PC-9 (cell line): ENCODE data around the gene CPNE7. TPM values are rescaled to one million over a fixed set of nuclear protein-coding genes. Genes with fewer than 3 reads are reported as not detected.

Source experiments
- BruUV-seq: library from RNA; stranded (reverse); fragments of 400-500 nt; replicated peaks from 2 replicates; lab custom pipeline; 2021; lab: Mats Ljungman, UMichigan
- CTCF ChIA-PET: fragments of 300-600 bp; sonication (Branson Sonifier 250); formaldehyde crosslinking; loops from one replicate; lab custom pipeline; 2022; ENCODE audit warnings: antibody characterized with exemption; lab: Charles Lee
- POLR2A ChIA-PET: fragments of 300-600 bp; sonication (Branson Sonifier 250); formaldehyde crosslinking; loops from one replicate; lab custom pipeline; 2022; ENCODE audit warnings: antibody characterized with exemption; ENCODE audit not compliant: unreplicated experiment; lab: Charles Lee
- DNase-seq, 2 experiments: peaks; one replicate each; pipeline versions ENCODE4 v3.0.0 to v3.0.0-alpha.2; 2015 to 2022; ENCODE audit warnings: mixed read lengths in 1 of 2
- H2AFZ ChIP-seq: fragments of 200-600 bp; sonication (generic); 2 replicates; pipeline ENCODE4 v1.8.1; 2017; ENCODE audit warnings: antibody characterized with exemption
- H3F3A ChIP-seq: fragments of 200-600 bp; sonication (generic); 2 replicates; pipeline ENCODE4 v1.8.1; 2017; ENCODE audit warnings: antibody characterized with exemption, mild to moderate bottlenecking, low read depth; ENCODE audit not compliant: insufficient read depth
- H3K27ac ChIP-seq: fragments of 200-600 bp; sonication (generic); 2 replicates; pipeline ENCODE4 v1.6.1; 2016; ENCODE audit warnings: mixed run types
- H3K27me3 ChIP-seq: fragments of 200-600 bp; sonication (generic); 2 replicates; pipeline ENCODE4 v1.6.1; 2016; ENCODE audit warnings: low read depth, mixed run types; ENCODE audit not compliant: insufficient read depth
- H3K36me3 ChIP-seq: fragments of 200-600 bp; sonication (generic); 2 replicates; pipeline ENCODE4 v1.6.1; 2016; ENCODE audit warnings: low read depth, mixed run types
- H3K4me1 ChIP-seq: fragments of 200-600 bp; sonication (generic); replicated peaks from 2 replicates; pipeline ENCODE4 v1.6.1; 2016; ENCODE audit warnings: mixed run types; ENCODE audit not compliant: insufficient read depth
- H3K4me2 ChIP-seq: fragments of 200-600 bp; sonication (generic); 2 replicates; pipeline ENCODE4 v1.6.1; 2017; ENCODE audit warnings: mixed run types
- H3K4me3 ChIP-seq: fragments of 200-600 bp; sonication (generic); 2 replicates; pipeline ENCODE4 v1.6.1; 2016; ENCODE audit warnings: mixed run types
- H3K79me2 ChIP-seq: fragments of 200-600 bp; sonication (generic); 2 replicates; pipeline ENCODE4 v1.6.1; 2017; ENCODE audit warnings: low read depth, mixed run types
- H3K9me2 ChIP-seq: fragments of 200-600 bp; sonication (generic); 2 replicates; pipeline ENCODE4 v1.8.1; 2017; ENCODE audit warnings: mild to moderate bottlenecking; ENCODE audit not compliant: insufficient read depth
- H3K9me3 ChIP-seq: fragments of 200-600 bp; sonication (generic); 2 replicates; pipeline ENCODE4 v1.8.1; 2016; ENCODE audit warnings: low read depth; ENCODE audit not compliant: insufficient read depth
- H4K20me1 ChIP-seq: fragments of 200-600 bp; sonication (generic); 2 replicates; pipeline ENCODE4 v1.8.1; 2017; ENCODE audit not compliant: insufficient read depth
- EZH2 ChIP-seq: fragments of 200-600 bp; sonication (generic); IDR thresholded peaks from 2 replicates; pipeline ENCODE4 v1.8.0; 2017; ENCODE audit warnings: antibody characterized with exemption, low read depth
- intact Hi-C: fragments of 100-400 bp; cut with micrococcal nuclease; formaldehyde crosslinking; loops from one replicate; pipeline ENCODE4 v1.10.0; 2022; ENCODE audit not compliant: unreplicated experiment
- total RNA-seq: library from RNA; stranded (reverse); gene quantifications from 2 replicates; pipeline ENCODE4 v1.2.3, GENCODE V29; 2021
- TF ChIP-seq, protein P1 (sequence below): fragments of 200-600 bp; sonication (generic); conservative IDR thresholded peaks from 2 replicates; pipeline ENCODE4 v1.6.1; 2017; ENCODE audit warnings: mixed run types, antibody characterized with exemption, mild to moderate bottlenecking, moderate library complexity

CPNE7 gene
- total RNA-seq, 1 experiment from 2014 or later, result 19.5 TPM

GRCh38 chr16:89643769-89644300 is 68.3 kb downstream of the CPNE7 start:
- intact Hi-C loops, result no loop called here
- no peak for TF ChIP-seq EZH2
- TF ChIP-seq, protein P1, sequence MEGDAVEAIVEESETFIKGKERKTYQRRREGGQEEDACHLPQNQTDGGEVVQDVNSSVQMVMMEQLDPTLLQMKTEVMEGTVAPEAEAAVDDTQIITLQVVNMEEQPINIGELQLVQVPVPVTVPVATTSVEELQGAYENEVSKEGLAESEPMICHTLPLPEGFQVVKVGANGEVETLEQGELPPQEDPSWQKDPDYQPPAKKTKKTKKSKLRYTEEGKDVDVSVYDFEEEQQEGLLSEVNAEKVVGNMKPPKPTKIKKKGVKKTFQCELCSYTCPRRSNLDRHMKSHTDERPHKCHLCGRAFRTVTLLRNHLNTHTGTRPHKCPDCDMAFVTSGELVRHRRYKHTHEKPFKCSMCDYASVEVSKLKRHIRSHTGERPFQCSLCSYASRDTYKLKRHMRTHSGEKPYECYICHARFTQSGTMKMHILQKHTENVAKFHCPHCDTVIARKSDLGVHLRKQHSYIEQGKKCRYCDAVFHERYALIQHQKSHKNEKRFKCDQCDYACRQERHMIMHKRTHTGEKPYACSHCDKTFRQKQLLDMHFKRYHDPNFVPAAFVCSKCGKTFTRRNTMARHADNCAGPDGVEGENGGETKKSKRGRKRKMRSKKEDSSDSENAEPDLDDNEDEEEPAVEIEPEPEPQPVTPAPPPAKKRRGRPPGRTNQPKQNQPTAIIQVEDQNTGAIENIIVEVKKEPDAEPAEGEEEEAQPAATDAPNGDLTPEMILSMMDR, result no peak
- POLR2A ChIA-PET, result no interaction called here

DNA sequence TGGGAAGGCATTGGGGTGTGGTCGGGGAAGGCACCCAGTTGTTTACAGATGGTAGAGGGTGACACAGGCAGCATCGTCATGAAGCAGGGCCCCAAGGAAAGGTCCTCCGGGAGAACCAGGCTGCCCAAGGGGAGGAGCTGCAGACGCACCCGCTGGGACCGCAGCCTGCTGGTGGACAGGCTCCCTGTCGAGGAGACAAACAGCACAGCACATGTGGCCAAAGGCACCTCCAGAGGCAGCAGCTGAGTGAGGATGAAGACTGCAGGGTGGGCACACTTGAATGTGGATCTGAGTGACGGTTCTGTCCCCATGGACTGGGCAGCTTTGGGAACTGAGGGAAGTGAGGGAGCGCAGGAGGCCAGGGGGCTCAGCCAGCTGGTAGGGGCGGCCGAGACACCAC is 69.6 kb downstream of the CPNE7 start:
- H3K4me1 ChIP-seq, result no peaks in the 10 kb centered on the region
- no TSS peak for BruUV-seq
- H3F3A ChIP-seq, result no peaks in the 10 kb centered on the region; the same call in 1 of the 2 replicates
- ChIA-PET POLR2A (no interaction called here), CTCF (no interaction called here)
- TF ChIP-seq, protein P1, result no peak
- TF ChIP-seq EZH2, result no peak
- intact Hi-C loops, result no loop called here
- H3K4me2 ChIP-seq, result no peak overlapping the region
- no peaks in the 10 kb centered on the region for H3K79me2 ChIP-seq
- DNase-seq, result no peak
- no peaks in the 10 kb centered on the region for H3K27me3 ChIP-seq
- 0 out of 2 replicates have a peak, but pooled peaks cover 4% of the 10 kb centered on the region for H3K36me3 ChIP-seq
- no peak overlapping the region for H3K27ac ChIP-seq
- H2AFZ ChIP-seq, result no peak overlapping the region
- H3K9me3 ChIP-seq, result no peaks in the 10 kb centered on the region
- no peak overlapping the region for H3K4me3 ChIP-seq
- no peaks in the 10 kb centered on the region for H3K9me2 ChIP-seq
- peaks cover 6% of the 10 kb centered on the region; the same call in 1 of the 2 replicates for H4K20me1 ChIP-seq

More at GRCh38 chr16:89643769-89644300, 68.3 kb downstream of the CPNE7 start:
- no peaks in the 10 kb centered on the region for H3K27me3 ChIP-seq
- no peak overlapping the region for H3K4me2 ChIP-seq
- no peaks in the 10 kb centered on the region for H3K9me2 ChIP-seq
- no peaks in the 10 kb centered on the region for H3K9me3 ChIP-seq
- BruUV-seq, result no TSS peak
- no peak overlapping the region for H3K27ac ChIP-seq
- peaks cover 6% of the 10 kb centered on the region; the same call in 1 of the 2 replicates for H4K20me1 ChIP-seq
- DNase-seq, result no peak
- CTCF ChIA-PET, result no interaction called here
- 0 out of 2 replicates have a peak, but pooled peaks cover 4% of the 10 kb centered on the region for H3K36me3 ChIP-seq
- no peak overlapping the region for H2AFZ ChIP-seq
- no peaks in the 10 kb centered on the region; the same call in 1 of the 2 replicates for H3F3A ChIP-seq
- no peaks in the 10 kb centered on the region for H3K4me1 ChIP-seq
- H3K79me2 ChIP-seq, result no peaks in the 10 kb centered on the region
- H3K4me3 ChIP-seq, result no peak overlapping the region

GRCh38 chr16:89646270-89646669 is 70.7 kb downstream of the CPNE7 start:
- Histone ChIP-seq H3K4me3 (no peak overlapping the region), H3K4me2 (no peak overlapping the region), H3K36me3 (0 out of 2 replicates have a peak, but pooled peaks cover 4% of the 10 kb centered on the region), H3F3A (no peaks in the 10 kb centered on the region; the same call in 1 of the 2 replicates), H4K20me1 (peaks cover 12% of the 10 kb centered on the region), H3K79me2 (no peaks in the 10 kb centered on the region), H3K4me1 (no peaks in the 10 kb centered on the region), H3K27me3 (no peaks in the 10 kb centered on the region), H2AFZ (no peak overlapping the region), H3K9me3 (no peaks in the 10 kb centered on the region), H3K27ac (no peak overlapping the region), H3K9me2 (no peaks in the 10 kb centered on the region)
- ChIA-PET CTCF (interaction anchor here (0.6 kb wide), 1 partner anchor 332 kb away, joined by 4 read pairs; no protein-coding TSS in a partner anchor), POLR2A (no interaction called here)
- no TSS peak for BruUV-seq
- intact Hi-C loops, result no loop called here
- TF ChIP-seq EZH2, result no peak
- TF ChIP-seq, protein P1, result no peak
- DNase-seq, result no peak

Other genes with a start within 250 kb of the CPNE7 start
- gene ANKRD11, start 85.2 kb upstream of the CPNE7 start, total RNA-seq, result 206 and 220 TPM in 2 replicates
- gene SPG7, start 67.4 kb upstream of the CPNE7 start, total RNA-seq, result 160 and 198 TPM in 2 replicates
- 2,045 and 3,124 TPM in 2 replicates for gene RPL13, start 15.1 kb upstream of the CPNE7 start, total RNA-seq
- gene DPEP1, start 37.9 kb downstream of the CPNE7 start, total RNA-seq, result not detected in 2 replicates
- gene CHMP1A, start 82.0 kb downstream of the CPNE7 start, total RNA-seq, result 151 and 237 TPM in 2 replicates
- 21.0 and 25.6 TPM in 2 replicates for gene SPATA33, start 82.1 kb downstream of the CPNE7 start, total RNA-seq
- 76.6 and 110 TPM in 2 replicates for gene CDK10, start 110.9 kb downstream of the CPNE7 start, total RNA-seq
- gene SPATA2L, start 125.9 kb downstream of the CPNE7 start, total RNA-seq, result 15.3 and 23.8 TPM in 2 replicates
- gene VPS9D1, start 145.1 kb downstream of the CPNE7 start, total RNA-seq, result 15.2 and 20.4 TPM in 2 replicates
- 28.8 and 32.0 TPM in 2 replicates for gene ZNF276, start 145.8 kb downstream of the CPNE7 start, total RNA-seq
- 61.6 and 79.9 TPM in 2 replicates for gene FANCA, start 240.9 kb downstream of the CPNE7 start, total RNA-seq